Activated CD4-positive, alpha-beta T cell treated with anti-CD3 and anti-CD28 coated beads, Interleukin-2, amount 50 U/mL, for 16 hours (primary cell): Measurements from ENCODE around the gene CXCL14.
"Not testable (repeated sequence)": the region's sequence is repeated elsewhere in the genome, so short reads cannot be mapped to it uniquely, and the experiment has no call there.

Experiments
- DNase-seq: peaks from one replicate; pipeline ENCODE4 v3.0.0-alpha.2; 2020

CXCL14 gene

DNA sequence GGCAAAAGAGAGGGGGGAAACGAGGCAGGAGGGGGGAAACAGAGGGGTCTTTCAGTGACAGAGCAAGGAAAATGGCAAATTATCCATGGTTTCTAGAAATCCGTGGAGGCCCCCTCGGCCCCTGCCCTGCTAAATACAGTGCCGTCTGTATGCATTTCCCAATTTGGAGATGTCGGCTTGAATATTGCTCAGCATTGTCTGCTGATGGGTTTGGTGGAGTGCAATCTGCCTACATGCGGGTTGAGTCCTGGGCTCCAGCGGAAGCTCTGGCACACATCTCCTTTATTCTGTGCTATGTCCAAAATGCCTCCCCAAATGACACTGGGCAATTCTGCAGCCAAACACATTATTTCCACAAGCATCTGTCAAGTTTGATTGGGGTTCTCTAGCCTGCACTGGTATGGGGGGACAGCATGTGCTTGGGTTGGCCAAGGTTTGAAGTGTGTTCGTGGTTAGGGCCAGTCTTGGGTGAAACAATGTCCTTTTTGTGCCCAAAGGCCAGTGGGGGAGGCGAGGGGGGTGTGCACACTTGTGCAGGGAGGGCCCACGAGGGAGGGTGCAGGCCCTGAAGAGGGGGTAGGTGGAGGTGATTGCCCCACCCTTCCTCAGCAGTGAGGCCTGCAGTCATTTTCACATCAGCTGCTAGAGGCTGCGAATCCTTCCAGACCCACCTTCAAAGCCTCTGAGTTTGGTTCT is 36.8 kb downstream of the CXCL14 start:
- DNase-seq = no peak

DNA sequence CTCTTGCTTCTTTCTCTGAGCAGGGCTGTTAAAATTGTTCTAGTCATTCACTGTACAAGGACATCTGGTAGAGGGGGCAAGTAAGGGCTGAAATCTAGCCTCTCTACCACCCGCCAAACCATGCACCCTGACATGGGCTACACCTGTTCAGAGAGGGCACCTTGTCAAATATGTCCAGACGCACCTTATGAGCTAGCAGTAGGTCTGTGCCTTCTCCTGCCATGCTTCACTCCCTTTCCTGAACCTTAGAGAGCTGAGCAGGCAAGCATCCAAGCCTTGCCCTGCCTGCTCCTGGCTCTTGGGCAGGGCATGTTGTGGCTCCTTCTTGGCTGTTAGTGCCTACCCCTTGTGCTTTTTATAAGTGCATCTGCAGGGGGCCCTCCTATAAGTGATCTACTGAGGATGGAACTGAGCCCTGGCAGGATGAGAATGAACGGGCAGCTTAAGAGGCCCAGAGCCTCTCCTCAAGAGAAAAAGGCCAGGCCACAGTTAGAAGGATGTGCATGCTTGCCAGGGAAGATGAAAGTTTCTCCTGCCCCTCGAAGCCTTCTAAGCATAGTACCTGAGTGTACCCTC is 39.3 kb downstream of the CXCL14 start:
- no peak for DNase-seq

DNA sequence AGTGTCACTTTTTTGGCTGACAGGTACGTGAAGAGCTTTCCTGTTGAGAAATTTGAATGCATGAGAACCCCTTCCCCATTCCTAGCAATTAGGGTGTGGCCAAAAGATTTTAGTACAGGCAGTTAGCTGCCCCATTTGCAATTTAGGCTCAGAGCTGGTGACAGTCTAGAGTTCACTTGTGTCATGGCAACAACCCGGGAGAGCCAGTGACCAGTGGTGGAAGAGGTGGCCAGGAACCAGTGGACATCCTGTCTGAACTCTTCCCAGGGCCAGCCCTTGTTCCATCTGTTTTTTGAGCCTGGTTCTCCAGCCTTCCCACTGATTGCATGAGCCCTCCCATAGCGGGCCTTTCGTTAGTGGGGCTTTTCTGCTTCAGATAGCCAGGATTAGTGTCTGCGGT is 40.5 kb downstream of the CXCL14 start:
- no peak for DNase-seq

DNA sequence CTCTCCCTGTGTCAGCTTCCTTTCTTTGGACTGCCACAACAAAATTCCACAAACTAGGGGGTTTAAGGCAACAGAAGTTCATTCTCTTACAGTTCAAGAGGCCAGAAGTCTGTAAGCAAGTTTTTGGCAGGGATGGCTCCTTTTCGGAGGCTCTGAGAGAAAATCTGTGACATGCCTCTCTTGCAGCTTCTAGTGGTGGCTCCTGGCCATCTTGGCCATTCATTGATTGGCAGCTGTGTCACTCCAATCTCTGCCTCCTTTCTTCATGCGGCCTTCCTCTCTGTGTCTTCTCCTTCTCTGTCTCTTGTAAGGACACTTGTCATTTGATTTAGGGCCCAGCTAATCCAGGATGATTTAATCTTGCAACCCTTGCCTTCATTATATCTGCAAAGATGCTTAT is 41.0 kb downstream of the CXCL14 start:
- DNase-seq = no peak

DNA sequence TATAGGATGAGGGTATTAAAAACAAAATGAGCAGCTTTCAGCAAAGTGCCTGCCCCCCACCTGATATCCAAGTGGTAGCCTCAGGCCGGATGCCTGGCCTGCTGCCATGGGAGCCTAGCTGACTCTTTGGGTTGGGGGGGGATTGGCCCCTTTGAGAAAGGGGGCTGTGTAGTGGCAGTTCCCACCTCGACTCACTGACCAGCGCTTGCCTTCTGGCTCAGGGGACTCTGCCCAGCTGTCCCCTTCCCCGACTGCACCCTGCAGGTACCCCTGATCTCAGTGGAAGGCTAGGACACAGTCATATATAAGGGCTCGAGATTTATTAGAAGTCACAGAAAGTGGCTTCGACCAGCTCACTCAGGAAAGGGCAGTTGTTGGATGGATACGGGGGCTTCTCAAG is 41.5 kb downstream of the CXCL14 start:
- DNase-seq = no peak

DNA sequence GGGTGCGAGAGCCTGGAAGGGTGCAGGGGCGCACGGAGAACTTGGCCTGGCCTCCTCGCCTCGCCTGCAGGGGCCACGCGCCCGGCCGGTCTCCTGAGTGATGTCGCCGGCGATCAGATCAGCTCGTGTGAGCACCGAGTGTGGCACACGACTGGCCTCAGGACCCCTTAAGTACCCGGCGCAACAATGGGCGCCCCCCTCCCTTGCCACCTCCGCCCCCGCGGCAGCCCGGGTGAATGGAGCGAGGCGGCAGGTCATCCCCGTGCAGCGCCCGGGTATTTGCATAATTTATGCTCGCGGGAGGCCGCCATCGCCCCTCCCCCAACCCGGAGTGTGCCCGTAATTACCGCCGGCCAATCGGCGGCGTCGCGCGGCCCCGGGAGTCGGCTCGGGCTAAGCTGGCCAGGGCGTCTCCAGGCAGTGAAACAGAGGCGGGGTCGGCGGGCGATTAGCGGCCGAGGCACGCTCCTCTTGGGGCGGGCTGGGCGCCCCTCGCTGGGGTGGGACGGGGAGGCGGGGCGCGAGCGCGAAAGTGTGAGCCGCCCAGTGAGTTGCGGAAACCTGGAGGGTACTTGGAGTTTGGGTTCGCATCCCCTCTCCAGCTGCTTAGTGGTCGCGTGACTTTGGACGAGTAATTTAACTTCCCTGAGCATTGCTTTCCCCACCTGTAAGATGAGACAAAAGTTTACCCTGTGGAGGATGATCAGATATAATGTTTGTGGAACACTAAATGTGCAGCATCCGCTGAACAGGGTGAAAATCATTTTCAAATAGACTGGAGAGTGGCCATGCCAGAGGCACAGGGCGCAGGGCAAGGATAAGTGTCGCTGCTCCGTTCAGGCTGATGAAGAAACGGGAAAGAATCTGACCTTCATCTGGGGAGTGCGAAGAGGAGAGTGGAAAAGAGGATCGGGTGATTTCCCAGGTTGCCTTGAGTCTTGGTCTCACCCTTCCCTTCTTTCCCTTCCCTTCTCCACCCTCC is 42.7 kb downstream of the CXCL14 start, which contains the start of gene NEUROG1:
Gene NEUROG1, minus strand, starts transcription at position 145 of the 982 bp plus-strand sequence. CDS start 274 bp downstream, outside the sequence.
- DNase-seq = no peak

DNA sequence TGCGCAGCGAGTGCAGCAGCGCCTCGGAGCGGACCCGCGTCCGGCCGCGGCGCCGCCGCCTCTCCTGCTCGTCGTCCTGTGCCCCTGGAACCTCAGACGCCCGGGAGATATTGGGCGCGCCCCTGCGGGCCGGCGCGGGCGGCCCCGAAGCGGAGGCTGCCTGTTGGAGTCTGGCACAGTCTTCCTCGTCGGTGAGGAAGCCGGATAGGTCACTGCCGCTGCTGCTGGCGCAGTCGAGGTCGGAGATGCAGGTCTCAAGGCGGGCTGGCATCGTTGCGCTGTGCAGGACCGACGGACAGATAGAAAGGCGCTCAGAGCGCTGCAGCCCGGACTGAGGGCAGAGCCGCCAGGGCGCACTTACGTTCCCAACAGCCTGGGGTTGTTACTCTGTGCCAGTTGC is 43.4 kb downstream of the CXCL14 start:
- DNase-seq = no peak

DNA sequence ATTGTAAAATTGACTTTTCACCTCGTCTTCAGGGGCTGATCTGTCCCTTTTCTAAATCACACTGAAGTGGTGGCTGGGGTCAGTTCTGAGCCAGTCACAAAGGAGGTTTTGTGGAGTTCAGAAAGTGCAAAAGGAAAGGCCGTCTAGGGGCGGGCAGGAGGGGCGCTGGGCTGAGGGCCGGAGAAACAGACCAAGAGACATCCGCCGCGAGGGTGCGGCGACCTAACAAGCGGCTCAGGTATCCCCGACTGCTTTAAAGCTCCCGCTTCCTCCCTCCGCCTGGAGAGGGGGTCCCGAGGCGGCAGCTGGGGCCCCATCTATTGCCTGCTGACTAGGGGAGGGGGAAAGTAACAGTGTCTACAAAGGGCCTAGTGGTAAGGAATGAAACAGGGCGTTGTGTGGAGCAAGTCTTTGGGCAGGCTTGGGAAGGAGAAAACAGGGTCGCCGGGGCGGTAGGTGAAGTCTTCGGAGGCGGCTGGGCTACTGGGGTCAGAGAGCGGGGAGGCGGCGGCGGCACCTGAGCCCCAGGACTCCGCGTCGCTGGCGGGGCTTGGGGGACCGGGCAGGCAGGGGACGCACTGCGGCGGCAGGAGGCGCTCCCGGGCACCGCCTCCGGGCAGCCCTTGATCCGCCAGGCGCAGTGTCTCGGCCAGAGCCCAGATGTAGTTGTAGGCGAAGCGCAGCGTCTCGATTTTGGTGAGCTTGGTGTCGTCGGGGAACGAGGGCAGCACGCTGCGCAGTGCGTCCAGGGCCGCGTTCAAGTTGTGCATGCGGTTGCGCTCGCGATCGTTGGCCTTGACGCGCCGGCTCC is 44.0 kb downstream of the CXCL14 start:
- DNase-seq = no peak

DNA sequence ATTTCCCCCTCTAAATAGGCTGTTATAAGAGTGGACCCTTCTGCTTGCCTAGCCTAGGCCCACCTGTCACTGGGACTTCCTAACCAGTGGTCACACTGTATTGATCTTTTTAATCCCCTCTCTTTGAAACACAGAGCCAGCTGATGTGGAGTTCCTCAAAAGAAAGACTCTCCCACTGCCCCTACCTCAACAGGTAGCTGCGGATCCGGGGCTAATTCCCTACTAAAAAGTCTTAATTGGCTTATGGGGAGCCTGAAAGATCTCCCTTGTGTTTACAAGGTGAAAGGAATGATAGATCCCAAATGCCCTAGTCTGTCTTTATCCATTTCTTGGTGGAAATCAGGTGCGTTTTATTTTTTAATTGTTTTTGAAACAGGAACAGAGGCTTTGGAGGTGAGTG is 45.0 kb downstream of the CXCL14 start:
- no peak for DNase-seq

DNA sequence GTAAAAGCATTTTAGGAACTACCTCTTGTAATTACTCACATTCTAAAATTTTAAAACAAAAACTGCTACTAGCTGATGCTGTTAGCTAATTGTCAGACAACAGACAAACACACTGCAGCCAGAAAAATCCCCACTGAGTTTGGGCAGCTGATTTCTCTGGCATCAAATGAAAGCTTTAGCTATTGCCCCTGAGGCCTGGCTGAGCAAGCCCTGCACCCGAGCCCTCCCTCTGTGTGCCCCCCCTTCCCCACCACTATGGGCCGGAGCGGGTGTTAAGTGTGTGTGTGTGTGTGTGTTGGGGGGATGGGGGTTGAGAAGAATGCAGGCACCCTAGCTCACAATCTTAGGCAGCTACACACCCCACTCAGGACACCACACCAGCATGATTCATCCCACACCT is 45.5 kb downstream of the CXCL14 start:
- DNase-seq = no peak

DNA sequence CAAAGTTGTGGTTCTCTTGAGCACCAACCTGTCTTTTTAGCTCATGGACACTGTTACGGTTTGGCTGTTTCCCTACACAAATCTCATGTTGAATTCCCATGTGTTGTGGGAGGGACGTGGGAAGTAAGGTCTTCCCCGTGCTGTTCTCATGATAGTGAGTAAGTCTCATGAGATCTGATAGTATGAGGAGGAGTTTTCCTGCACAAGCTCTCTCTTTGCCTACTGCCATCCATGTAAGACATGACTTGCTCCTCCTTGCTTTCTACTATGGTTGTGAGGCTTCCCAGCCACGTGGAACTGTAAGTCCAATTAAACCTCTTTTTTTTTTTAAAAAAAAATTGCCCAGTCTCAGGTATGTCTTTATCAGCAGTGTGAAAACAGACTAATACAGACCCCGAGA is 49.2 kb downstream of the CXCL14 start:
- not testable (repeated sequence) for DNase-seq

DNA sequence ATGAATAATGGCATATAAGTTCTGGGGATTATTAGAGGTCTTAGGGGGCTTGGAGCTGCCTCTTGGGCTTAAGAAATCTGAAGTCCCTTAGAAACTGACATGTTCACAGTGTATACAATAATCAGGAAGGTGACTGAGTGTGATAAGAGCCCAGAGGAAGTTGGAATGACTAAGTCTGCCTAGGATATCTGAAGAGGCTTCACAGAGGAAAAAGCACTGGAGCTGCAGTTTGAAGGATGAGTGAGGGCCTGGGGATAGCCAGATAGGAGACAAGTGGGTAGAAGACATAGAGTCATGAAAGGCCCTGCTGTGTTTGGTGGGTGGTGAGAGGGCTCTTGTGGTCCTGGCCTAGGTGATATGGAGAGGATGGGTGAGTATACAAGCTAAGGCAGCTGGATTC is 51.9 kb downstream of the CXCL14 start:
- DNase-seq = no peak

DNA sequence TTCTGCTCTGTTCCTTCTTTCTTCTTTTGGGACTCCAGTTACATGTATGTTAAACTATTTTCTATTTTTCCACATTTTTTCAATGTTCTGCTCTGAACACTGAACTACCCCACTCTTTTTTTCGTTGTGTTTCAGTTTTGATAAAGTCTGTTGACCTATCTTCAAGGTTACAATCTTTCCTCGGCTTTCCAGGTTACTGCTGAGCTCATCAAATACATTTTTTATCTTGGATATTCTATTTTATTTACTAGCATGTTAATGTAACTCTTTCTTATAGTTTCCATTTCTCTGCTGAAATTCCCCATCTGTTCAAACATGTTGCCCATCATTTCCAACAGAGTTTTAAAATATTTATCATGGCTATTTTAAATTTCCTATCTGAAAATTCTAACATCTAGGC is 56.8 kb downstream of the CXCL14 start:
- no peak for DNase-seq
